NT2/D1 (cell line): ENCODE results near the gene SMC3.

Experiments
- SUZ12 ChIP-seq: IDR thresholded peaks from 2 replicates; pipeline ENCODE4 v1.6.1; 2011; ENCODE audit not compliant: insufficient read length, insufficient read depth; ENCODE audit errors: extremely low read depth
- YY1 ChIP-seq: IDR thresholded peaks from 2 replicates; pipeline ENCODE4 v1.6.1; 2011; ENCODE audit not compliant: insufficient read length, insufficient read depth
- ZNF274 ChIP-seq: IDR thresholded peaks from 2 replicates; pipeline ENCODE4 v1.6.1; 2011; ENCODE audit warnings: mild to moderate bottlenecking, low read depth, low read length

DNA sequence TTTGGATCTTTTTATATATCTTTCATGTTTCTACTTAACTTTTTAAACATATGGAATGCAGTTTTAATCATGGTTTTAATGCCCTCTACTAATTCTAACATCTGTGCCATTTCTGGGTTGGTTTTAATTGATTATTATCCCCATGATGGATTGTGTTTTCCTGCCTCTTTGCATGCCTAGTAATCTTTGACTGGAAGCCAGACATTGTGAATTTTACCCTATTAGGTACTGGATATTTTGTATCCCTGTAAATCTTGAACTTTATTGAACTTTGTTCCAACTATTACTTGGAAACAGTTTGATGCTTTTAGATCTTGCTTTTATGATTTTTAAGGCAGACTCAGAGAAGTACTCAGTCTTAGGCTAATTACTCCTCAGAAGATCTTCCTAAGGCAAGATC is 60.7 kb downstream of the SMC3 start:
- TF ChIP-seq YY1 (no peak), ZNF274 (no peak), SUZ12 (no peak)
